ENCODE data around the gene SYCE3.

- TF ChIP-seq CTCF (conservative IDR thresholded peaks at IDR 0.05; ENCODE audit: low read depth, low read length) = no peak
- no peak for TF ChIP-seq EZH2 (IDR thresholded peaks at IDR 0.05; ENCODE audit: borderline replicate concordance, low read depth, low read length, poor library complexity, severe bottlenecking)
These were observed 35.6 kb downstream of the SYCE3 start for GRCh38 chr22:50526834-50527801.
